ENCODE data around the gene AKT1S1.
A peak's percentile ranks its signal among the peaks of the same experiment; 100 is the strongest.

Gene AKT1S1

DNA sequence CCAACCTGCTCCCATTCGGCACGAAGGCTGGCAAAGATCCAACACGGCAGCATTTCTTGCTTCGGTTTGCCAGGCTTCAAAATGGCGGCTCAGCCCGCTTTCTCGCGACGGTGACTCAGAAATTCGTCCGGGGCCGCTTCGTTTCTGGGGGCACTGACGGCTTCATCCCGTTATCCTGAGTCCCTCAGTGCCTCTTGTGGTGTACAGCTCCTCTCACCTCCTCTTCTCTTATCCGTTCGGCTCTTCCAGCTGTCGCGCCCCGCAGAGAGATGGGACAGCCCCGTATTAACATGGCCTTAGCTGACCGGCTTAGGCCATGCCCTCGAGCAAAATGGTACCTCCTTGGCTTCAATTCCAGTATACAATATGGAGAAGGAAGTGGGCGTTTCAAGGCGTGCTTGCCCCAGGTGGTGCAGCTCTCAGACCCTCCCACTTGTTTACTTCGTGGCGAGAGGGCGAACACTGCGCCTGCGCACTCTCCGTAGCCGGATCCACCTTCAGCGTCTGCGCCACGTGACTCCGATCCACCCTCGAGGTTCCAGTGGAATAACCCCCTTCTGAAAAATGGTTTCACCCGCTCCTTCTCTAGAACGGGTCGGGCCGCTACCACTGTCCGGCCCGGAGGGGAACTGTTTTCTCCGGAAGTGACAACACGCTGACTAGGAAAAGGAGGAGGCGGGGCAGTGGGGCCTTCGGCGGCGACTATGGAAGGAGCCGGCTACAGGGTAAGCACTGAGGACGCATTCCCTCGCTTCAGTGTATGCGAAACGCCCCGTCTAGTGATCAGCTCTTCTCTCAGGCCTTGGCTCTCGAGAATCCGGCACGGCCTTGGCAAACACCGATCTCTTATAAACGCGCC is at the start of gene AKT1S1, which contains the start of gene TBC1D17 (continued):
- TF ChIP-seq ZNF138 (tag by site-specific recombination; IDR thresholded peaks at IDR 0.05; ENCODE audit: borderline replicate concordance) = no peak
- TF ChIP-seq ZNF514 (tag by site-specific recombination; IDR thresholded peaks at IDR 0.05) = no peak
- no peak for TF ChIP-seq MEIS1 (CRISPR knock-in tag; IDR thresholded peaks at IDR 0.05; ENCODE audit: borderline replicate concordance)
- TF ChIP-seq, protein P1, sequence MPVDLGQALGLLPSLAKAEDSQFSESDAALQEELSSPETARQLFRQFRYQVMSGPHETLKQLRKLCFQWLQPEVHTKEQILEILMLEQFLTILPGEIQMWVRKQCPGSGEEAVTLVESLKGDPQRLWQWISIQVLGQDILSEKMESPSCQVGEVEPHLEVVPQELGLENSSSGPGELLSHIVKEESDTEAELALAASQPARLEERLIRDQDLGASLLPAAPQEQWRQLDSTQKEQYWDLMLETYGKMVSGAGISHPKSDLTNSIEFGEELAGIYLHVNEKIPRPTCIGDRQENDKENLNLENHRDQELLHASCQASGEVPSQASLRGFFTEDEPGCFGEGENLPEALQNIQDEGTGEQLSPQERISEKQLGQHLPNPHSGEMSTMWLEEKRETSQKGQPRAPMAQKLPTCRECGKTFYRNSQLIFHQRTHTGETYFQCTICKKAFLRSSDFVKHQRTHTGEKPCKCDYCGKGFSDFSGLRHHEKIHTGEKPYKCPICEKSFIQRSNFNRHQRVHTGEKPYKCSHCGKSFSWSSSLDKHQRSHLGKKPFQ (tag by site-specific recombination; IDR thresholded peaks at IDR 0.05) = no peak
- no peak for TF ChIP-seq GFI1B (tag by site-specific recombination; IDR thresholded peaks at IDR 0.05)
- TF ChIP-seq ZNF585B (tag by site-specific recombination; IDR thresholded peaks at IDR 0.05) = no peak
- TF ChIP-seq ZNF843 (tag by site-specific recombination; IDR thresholded peaks at IDR 0.05) = no peak
- TF ChIP-seq ZNF133 (tag by site-specific recombination; IDR thresholded peaks at IDR 0.05) = no peak
- TF ChIP-seq ZNF48 (tag by site-specific recombination; IDR thresholded peaks at IDR 0.05) = no peak
- TF ChIP-seq ZNF561 (tag by site-specific recombination; IDR thresholded peaks at IDR 0.05; ENCODE audit: borderline replicate concordance) = peak; percentile 48; the same call in 1 of the 2 replicates
- TF ChIP-seq ZNF792 (tag by site-specific recombination; IDR thresholded peaks at IDR 0.05) = no peak
- no peak for TF ChIP-seq ZNF548 (tag by site-specific recombination; IDR thresholded peaks at IDR 0.05)
- TF ChIP-seq ZNF776 (tag by site-specific recombination; IDR thresholded peaks at IDR 0.05; ENCODE audit: borderline replicate concordance) = no peak
- TF ChIP-seq ZNF660 (tag by site-specific recombination; IDR thresholded peaks at IDR 0.05) = peak; percentile 44
- TF ChIP-seq, protein P2, sequence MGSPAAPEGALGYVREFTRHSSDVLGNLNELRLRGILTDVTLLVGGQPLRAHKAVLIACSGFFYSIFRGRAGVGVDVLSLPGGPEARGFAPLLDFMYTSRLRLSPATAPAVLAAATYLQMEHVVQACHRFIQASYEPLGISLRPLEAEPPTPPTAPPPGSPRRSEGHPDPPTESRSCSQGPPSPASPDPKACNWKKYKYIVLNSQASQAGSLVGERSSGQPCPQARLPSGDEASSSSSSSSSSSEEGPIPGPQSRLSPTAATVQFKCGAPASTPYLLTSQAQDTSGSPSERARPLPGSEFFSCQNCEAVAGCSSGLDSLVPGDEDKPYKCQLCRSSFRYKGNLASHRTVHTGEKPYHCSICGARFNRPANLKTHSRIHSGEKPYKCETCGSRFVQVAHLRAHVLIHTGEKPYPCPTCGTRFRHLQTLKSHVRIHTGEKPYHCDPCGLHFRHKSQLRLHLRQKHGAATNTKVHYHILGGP (tag by site-specific recombination; IDR thresholded peaks at IDR 0.05) = peak; percentile 92
- peak; percentile 47 for TF ChIP-seq ZIC2 (tag by site-specific recombination; IDR thresholded peaks at IDR 0.05)
- peak; percentile 93 for TF ChIP-seq ZNF335 (tag by site-specific recombination; conservative IDR thresholded peaks at IDR 0.05)
- TF ChIP-seq ZNF747 (tag by site-specific recombination; IDR thresholded peaks at IDR 0.05) = no peak
- no peak for TF ChIP-seq ZNF830 (tag by site-specific recombination; IDR thresholded peaks at IDR 0.05; ENCODE audit: low read depth)
- no peak for TF ChIP-seq ZNF394 (tag by site-specific recombination; IDR thresholded peaks at IDR 0.05; ENCODE audit: borderline replicate concordance)
- TF ChIP-seq, protein P3, sequence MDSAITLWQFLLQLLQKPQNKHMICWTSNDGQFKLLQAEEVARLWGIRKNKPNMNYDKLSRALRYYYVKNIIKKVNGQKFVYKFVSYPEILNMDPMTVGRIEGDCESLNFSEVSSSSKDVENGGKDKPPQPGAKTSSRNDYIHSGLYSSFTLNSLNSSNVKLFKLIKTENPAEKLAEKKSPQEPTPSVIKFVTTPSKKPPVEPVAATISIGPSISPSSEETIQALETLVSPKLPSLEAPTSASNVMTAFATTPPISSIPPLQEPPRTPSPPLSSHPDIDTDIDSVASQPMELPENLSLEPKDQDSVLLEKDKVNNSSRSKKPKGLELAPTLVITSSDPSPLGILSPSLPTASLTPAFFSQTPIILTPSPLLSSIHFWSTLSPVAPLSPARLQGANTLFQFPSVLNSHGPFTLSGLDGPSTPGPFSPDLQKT (IDR thresholded peaks at IDR 0.05; ENCODE audit: borderline replicate concordance, low read depth, low read length) = peak; percentile 50; the same call in 1 of the 2 replicates
- TF ChIP-seq ZNF664 (tag by site-specific recombination; IDR thresholded peaks at IDR 0.05) = 0 out of 2 replicates have a peak, but pooled peaks have one; percentile 7
- no peak for TF ChIP-seq ZNF146 (tag by site-specific recombination; IDR thresholded peaks at IDR 0.05)
- 0 out of 2 replicates have a peak, but pooled peaks have one; percentile 9 for TF ChIP-seq PATZ1 (tag by site-specific recombination; IDR thresholded peaks at IDR 0.05)
- TF ChIP-seq ZBTB44 (tag by site-specific recombination; IDR thresholded peaks at IDR 0.05) = peak; percentile 47
- no peak for TF ChIP-seq ZNF211 (tag by site-specific recombination; IDR thresholded peaks at IDR 0.05; ENCODE audit: low read depth)
- no peak for TF ChIP-seq ZNF621 (tag by site-specific recombination; IDR thresholded peaks at IDR 0.05)
- TF ChIP-seq, protein P4, sequence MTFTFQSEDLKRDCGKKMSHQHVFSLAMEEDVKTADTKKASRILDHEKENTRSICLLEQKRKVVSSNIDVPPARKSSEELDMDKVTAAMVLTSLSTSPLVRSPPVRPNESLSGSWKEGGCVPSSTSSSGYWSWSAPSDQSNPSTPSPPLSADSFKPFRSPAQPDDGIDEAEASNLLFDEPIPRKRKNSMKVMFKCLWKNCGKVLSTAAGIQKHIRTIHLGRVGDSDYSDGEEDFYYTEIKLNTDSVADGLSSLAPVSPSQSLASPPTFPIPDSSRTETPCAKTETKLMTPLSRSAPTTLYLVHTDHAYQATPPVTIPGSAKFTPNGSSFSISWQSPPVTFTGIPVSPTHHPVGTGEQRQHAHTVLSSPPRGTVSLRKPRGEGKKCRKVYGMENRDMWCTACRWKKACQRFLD (tag by site-specific recombination; IDR thresholded peaks at IDR 0.05) = no peak
- TF ChIP-seq, protein P5, sequence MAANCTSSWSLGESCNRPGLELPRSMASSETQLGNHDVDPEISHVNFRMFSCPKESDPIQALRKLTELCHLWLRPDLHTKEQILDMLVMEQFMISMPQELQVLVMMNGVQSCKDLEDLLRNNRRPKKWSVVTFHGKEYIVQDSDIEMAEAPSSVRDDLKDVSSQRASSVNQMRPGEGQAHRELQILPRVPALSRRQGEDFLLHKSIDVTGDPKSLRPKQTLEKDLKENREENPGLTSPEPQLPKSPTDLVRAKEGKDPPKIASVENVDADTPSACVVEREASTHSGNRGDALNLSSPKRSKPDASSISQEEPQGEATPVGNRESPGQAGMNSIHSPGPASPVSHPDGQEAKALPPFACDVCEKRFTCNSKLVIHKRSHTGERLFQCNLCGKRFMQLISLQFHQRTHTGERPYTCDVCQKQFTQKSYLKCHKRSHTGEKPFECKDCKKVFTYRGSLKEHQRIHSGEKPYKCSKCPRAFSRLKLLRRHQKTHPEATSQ (tag by site-specific recombination; IDR thresholded peaks at IDR 0.05) = no peak
- no peak for TF ChIP-seq ZNF549 (tag by site-specific recombination; IDR thresholded peaks at IDR 0.05)
